HL-60/S4 treated with retinoic acid at 250 ng/mL for 4 days and 3 days (cell line): ENCODE results near the gene ABHD2.

ENCODE experiments used
- in situ Hi-C: fragments of 300-500 bp; cut with MboI; formaldehyde crosslinking; loops from 2 replicates; pipeline ENCODE4 v1.7.0; 2022; ENCODE audit warnings: low sequenced_read_pairs

ABHD2 gene

DNA sequence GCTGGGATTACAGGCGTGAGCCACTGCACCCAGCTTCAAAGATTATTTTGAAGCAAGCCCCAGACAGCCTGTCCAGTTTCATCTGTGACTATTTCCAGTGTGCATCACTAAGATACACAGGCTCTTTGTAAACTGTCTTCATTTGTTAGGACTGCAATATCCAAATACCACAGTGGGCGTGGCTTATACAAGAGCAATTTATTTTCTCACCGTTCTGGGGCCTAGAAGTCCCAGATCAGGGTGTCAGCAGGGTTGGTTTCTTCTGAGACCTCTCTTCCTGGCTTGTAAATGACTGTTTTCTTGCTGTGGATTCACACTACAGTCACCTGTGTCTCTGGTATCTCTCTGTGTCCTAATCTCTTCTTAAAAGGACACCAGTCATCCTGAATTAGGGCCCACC is 73.4 kb downstream of the ABHD2 start:
- in situ Hi-C loops = no loop called here

DNA sequence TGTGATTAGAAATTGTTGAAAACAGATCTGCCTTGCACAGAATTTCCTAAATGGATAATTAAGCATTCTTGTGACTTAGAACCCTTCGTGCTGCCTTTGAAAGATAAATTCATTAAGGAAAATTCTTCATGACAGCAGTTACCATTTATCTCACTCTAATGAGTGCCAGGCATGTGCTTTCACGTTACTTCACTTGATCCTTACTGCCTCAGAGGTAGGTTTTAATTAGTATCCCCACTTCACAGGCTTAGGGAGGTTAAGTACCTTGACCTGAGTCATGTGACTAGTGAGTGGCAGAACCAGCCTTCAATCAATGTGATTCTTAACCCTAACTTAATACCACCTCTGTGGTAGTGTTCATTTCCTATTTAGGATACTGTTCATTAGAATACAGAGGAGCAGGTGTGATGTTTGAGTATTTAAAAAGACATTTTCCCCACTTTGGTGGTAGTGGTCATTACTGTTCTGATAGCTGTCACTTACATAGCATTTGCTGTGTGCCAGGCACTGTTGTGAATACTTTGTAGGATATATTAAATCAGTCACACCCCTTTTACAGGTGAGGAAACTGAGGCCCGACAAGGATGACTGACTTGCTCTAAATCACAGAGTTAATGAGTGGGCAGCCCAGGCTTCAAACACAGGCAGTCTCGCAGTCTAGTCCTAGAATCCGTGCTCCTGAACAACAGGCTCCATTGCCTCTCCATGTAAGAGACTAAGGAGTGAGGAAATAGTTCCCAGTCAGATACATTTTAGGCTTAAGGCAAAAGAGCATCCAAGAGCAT is 75.2 kb downstream of the ABHD2 start:
- in situ Hi-C loops = no loop called here

DNA sequence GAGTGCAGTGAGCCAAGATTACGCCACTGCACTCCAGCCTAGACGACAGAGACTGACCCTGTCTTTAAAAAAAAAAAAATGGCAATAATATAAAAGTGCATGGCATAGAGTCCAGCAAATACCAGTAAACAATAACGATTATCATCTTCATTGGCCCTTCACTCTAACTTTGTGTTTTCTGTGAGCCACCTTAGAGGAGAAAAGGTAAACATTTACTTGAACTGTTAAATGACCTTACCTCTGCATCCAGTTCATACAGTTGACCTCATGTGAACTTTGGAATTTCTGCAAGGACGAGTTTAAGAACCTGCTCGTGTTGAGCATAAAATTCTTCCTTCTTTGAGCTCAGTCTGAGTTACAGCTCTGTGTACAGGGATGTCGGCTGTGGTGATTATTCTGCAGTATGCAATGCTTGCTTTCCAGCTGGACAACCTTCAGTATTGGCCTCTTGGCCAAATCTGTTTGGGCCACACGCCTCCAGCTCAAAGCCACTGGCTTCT is 76.5 kb downstream of the ABHD2 start:
- in situ Hi-C loops = no loop called here

DNA sequence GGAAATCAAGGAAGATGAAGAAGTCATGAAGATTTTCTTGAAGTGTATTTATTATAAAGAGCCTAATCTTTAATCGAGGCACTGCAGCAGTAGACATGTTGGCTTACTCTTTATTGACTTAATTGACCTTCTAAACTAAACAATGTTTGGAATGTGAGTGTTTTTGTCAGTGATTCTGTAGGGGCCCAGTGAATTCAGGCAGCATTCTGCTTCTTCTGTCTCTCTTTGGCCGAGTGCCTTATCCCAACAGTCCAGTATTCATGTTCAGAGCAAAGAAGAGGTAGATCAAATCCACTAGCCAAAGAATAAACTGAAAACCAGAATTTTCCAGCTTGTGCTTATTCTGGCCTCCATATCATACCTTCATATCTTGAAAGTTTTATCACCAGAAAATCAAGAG is 77.4 kb downstream of the ABHD2 start:
- in situ Hi-C loops = no loop called here

DNA sequence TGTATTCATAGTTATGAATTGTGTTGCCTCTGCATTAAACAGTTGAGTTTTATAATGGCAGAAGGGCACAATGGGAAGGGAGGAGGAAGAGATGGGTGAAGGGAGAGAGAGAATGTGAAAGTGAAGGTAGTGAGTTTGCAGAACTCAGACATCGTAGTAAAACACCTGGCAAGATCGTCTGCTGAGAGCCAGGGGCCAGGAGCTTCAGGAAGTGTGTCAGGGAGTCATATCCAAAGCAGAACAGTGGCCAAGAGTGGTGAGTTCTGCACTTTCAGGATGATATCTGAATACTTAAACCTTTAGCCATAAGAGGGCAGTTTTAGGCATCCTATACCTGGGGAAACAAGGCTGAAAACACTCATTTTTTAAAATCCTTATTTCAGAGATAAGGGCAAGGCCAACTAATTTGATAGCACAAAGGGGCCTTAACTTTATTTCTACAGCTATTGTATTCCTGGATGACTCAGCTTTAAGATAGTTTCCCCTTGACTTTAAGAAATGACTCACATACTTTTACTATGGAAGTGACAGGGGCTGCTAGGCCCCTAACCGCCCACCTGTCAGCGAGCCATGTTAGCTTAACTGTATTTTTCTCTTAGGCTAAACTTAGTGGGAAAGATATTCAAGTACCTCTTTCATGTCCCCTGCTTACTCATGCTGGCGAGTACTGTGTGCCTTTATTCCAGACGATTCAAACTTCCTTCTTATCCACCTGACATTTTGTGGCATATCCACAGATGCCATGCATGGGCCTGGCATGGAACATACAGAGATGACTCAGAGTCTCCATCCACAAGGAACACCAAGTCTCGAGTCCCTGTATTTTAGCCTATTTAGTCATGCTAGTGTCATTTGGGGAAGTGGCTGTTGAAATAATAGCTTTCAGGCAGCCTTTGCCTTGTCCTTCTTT is 79.3 kb downstream of the ABHD2 start:
- in situ Hi-C loops = no loop called here

DNA sequence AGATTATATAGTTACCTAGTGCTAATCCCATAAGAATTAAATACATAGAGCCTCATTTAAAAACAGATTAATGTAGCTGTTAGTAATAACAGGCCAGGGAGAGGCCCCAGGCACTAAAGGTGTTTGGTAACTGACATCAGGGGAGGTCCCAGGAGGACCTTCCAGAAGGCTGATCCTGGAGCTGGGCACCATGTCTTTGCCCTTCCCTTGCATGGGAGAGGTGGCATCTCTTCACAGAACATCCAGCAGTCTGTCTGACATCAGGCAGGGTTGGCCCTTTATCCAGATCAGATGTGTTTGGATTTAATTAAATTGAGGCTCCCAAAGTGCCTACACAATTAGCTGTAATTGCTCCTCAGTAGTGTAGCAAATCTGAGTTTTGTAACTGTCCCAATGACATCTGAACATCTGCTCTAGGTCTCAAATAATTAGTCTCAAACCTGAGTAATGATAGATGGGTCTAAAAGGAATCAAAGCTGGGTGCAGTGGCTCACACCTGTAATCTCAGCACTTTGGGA is 80.1 kb downstream of the ABHD2 start:
- in situ Hi-C loops = no loop called here

DNA sequence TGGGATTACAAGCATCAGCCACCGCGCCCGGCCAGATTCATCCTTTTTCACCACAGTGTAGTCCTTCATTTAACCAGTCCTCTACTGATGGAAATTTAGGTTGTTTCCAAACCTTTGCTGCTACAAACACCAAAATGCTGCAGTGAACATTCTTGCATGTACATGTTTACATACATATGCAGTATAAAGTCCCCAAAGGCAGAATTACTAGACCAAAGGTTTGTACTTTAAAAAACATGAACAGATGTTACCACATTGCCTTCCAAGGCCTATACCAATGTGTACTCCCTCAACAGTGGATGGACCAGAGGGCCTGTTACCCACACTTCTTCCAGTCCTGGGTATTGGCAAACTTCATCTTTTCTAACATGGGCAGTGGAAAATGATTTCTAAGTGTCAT is 82.1 kb downstream of the ABHD2 start:
- in situ Hi-C loops = loop anchor here (5.0 kb wide), 1 partner anchor 113 kb away; no protein-coding TSS in a partner anchor

DNA sequence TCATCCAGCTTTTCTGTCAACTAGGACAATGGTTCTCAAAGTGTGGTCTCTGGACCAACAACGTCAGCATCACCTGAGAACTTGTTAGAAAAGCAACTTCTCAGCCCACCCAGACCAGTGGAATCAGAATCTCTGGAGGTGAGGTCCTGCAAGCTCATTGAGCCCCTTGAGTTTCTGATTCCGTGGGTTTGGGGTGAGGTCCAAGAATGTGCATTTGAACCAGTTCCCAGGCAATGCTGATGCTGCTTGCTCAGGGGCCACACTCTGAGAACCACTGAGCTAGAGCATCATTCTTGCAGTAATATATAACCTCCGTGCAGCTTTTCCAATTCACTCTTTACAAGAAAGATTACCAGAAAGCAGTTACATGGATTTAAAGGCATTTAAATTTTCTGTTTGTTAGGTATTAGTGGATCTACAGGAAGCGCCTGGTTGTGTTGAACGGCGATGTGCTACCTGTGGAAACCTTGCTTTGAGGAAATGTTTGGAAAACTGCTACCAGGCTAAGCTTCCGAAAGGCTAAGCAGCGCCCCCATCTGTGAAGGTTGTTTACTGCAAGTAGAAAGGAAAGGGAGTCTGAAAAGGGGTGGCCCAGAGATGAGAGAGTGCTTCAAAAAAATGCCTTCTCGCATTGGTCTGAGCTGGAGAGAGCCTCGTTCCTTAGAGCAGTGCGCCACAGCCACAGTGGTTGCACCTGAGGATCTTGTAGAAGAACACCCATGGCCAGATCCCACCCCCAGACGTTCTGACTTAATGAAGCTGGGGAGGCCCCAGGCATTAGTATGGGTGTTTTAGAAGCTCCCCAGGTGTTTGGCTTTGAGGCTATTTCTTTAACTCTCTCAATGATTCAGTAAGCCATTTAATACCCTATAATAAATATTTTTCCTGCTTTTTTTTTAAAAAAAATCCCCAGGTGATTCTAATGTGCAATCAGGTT is 83.1 kb downstream of the ABHD2 start:
- in situ Hi-C loops = loop anchor here (5.0 kb wide), 1 partner anchor 114 kb away; no protein-coding TSS in a partner anchor

DNA sequence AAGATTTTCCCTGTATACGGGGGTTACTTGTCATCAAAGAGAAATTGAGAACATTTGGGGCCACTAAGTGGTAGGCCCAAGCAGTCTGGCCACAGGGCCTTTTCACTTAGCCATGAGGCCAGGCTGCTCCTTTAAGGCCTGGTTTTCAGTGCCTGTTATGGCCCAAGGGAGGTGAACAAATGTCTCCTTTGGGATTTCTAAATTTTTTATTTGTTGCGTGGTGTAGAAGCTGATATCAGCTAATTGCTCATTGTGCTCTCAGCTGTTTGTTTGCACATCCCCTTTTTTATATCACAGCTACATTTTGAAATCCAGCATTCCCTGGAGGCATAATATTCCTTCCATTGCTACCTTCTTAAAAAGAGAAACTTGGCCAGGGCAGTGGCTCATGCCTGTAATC is 84.7 kb downstream of the ABHD2 start:
- in situ Hi-C loops = loop anchor here (5.0 kb wide), 1 partner anchor 116 kb away; no protein-coding TSS in a partner anchor

DNA sequence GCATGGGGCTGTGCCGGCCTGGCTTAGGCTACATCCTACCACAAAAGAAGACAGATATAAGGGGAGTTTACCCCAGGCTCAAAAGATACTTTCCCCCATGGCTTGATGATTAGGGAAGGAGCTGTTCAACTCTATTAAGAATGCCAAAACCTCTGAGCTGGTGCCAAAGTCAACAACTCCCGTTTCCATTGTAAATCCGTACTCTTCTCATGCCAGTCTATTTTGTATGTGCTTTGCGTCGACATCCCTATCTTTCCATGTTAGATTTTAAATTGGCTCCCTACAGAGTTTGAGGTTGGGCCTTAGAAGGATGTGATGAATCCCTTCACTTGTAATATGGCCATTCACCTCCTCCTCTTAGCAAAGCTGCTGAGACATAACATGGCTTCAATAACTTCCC is 86.2 kb downstream of the ABHD2 start:
- in situ Hi-C loops = loop anchor here (5.0 kb wide), 1 partner anchor 117 kb away; no protein-coding TSS in a partner anchor

DNA sequence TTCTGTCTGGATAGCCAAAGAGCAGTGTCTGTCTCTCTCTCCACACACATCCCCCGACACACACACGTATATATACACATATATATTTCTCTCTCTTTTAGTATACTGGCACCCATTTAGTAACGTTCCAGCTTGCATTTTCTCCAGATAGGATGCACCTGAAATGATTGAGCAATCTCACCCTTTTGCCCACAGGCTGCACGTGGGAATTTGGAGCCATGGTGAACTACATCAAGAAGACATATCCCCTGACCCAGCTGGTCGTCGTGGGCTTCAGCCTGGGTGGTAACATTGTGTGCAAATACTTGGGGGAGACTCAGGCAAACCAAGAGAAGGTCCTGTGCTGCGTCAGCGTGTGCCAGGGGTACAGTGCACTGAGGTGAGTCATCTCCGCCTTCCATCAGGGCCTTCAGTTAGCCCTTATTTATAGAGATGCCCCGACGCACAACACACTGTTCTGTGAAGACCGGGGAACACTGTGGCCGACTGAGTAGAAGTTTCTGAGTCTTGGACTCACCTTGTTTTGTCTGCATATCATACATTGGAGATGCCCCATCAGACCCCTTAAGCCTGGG is 87.4 kb downstream of the ABHD2 start:
- in situ Hi-C loops = loop anchor here (25.0 kb wide), 1 partner anchor 263 kb away; the partner anchor contains the start of gene MFGE8

DNA sequence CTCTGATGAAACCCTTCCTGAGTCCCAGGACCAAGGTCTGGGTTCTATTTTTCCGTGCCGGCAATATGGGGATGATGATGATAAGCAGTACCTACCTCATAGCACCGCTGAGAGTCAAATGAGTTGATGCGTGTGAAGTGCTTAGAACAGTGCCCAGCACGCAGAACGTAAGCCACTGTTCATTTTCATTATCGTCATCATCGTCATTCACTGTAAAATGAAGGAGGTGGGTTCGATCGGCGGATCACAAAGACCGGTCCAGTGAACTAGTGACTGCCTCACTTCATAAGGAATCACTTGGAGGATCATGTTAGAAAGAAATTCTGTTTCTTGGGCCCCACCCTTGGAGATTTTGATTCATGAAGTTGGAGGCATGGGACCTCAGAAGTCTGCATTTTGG is 88.9 kb downstream of the ABHD2 start:
- in situ Hi-C loops = loop anchor here (25.0 kb wide), 1 partner anchor 265 kb away; the partner anchor contains the start of gene MFGE8

DNA sequence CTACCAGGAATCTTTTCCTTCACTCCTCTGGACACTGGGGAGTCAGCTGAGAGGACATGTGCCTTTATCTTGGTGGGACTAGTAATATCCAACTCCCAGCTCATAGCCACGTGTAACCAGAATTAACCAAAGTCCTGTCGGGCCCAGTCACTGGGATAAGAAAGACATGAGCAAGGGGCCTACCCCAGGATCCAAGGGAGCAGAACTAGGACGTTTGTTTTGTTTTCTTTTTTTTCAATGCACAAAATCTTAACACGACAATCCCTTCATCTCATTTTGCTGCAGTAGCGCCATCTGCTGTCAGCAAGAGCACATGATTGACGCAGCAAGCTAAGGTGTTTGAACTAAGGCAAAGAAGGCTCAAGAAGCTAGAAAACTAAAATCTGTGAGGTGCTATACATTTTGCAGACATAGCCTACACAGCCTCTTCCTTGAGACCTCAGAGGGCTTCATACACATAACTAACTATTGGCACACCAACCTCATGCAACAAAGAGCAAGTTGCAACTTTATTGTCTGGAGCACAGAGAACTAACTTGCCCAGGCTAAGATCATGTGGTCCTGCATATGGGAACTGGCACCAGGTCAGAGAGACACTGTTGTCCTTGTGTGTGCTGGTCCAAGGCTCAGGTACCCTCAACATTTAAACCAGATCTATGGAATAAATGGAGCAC is 89.5 kb downstream of the ABHD2 start:
- in situ Hi-C loops = loop anchor here (25.0 kb wide), 1 partner anchor 265 kb away; the partner anchor contains the start of gene MFGE8

DNA sequence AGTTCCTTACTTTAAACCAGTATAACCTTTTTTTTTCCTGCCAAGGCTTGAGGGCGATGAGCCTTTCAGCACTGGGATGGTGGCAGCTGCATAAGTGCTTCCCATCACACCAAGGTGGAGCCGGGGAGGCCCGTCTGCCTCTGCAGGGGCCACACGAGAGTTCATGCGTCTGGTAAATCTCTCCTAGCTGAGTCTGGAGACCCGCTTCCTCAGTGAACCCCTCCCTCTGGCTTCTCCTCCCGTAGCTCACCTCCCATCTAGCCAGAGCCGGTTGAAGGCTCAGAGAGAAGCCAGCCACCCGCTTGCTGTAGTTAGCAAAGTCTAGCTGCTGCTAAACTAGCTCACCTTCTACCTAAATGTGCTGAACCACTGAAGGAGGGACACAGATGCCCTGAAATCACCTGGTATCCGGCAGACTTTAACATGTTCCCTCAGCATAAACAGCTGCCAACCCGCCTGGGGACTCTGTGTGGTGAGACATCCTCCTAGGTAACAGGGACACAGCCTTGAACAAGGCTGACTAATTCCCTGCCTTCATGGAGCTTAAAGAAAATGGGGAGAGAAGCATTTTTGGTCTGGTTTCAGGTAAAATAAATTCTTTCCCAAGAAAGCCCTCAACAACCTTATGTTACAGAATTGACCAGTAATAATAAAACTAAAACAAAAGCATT is 90.2 kb downstream of the ABHD2 start:
- in situ Hi-C loops = loop anchor here (25.0 kb wide), 1 partner anchor 266 kb away; the partner anchor contains the start of gene MFGE8

DNA sequence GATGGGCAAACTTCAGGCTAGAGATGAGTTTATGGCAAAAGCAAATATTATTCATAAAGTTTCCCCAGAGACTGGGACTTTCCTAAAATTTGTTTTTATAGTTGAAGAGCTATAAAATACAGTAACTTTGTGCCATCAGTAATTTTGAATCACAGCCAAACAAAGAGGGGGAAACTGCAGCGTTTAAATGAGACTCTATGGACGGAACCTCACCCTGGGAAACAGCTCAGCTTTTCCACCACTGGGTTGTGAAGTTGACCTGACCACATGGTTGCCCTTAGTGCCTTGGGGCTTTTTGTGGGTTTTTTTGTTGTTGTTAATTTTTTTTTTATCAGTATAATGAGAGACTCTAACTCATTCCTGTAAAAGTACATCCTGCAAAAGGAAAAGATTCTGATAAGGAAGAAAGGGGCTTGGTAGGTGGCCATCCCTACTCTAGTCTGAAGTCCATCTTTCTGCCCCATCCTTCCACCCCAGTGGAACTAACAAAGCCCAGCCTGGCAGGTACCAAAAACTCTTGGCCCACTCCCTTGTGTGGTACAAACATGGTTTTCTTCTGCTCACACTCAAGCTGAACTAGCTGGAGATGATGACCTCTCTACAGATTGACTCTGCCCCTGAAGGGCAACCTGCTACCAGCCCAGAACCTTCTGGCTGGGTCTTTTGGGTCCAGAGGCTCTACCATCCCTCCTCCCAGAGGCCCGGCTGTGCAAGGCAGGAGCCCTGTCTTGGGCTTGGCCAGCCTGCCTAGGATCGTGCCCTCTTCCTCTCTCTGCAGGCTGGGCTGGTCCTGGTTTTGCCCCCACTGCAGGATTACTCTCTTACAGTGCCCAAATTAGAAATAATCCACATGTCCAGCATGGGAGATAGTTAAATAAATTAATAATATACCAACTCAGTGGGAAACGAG is 92.0 kb downstream of the ABHD2 start:
- in situ Hi-C loops = loop anchor here (25.0 kb wide), 1 partner anchor 268 kb away; the partner anchor contains the start of gene MFGE8

DNA sequence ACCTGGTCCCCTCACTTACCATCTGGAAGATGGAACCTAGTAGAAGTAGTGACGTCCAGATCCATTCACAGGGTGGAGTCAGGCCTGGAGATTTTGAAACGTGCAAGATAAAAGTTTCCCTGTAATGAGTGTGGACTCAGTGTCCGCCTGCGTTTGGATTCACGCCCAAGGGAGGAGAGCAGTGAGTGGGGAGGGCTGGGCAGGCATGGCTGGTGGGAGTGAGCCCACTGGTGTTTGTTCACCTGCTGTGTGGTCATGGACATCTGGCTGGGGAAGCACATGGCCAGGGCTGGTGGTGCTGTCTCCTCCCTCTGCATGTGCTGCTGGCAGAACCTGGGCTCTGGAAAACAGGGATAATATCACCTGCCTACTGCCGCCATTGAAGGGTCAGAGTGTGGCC is 96.1 kb downstream of the ABHD2 start:
- in situ Hi-C loops = loop anchor here (25.0 kb wide), 1 partner anchor 272 kb away; the partner anchor contains the start of gene MFGE8

DNA sequence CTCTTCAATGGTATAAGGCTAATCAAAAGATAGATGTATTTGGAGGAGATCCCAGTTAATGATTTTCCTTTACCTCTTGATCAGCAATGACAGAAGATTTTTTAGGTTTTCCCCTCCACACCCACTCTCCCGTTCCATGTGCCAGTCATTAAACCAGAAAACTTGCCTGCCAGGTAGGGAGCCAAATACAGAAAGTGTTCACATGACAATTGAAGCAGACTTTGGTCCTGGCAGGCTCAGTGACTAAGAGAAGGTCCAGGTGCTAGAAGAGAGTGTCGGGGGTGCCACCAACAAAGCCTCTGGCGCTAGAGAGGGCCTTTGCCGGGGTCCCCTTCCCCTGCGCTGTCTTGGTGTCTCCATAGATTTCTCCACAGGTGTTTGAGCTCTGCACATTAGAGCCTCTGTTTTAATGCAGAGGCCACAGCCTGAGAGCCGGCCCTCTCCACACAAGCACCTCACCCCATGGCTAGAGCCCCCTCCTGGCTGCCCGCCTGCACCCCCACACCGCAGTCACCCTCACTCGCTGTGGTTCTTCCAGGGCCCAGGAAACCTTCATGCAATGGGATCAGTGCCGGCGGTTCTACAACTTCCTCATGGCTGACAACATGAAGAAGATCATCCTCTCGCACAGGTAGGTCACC is 96.8 kb downstream of the ABHD2 start:
- in situ Hi-C loops = loop anchor here (25.0 kb wide), 1 partner anchor 273 kb away; the partner anchor contains the start of gene MFGE8
